GM19397 (cell line): ENCODE measurements around the gene FREM3.

Experiments used
- ATAC-seq: cut with Tn5 transposase; IDR thresholded peaks from one replicate; pipeline ENCODE4 v1.9.1; 2021; ENCODE audit warnings: mild to moderate bottlenecking, moderate library complexity; ENCODE audit not compliant: unreplicated experiment

FREM3 gene

GRCh38 chr4:143668930-143669552, 31.4 kb downstream of the FREM3 start:
- ATAC-seq = peak; percentile 91

DNA sequence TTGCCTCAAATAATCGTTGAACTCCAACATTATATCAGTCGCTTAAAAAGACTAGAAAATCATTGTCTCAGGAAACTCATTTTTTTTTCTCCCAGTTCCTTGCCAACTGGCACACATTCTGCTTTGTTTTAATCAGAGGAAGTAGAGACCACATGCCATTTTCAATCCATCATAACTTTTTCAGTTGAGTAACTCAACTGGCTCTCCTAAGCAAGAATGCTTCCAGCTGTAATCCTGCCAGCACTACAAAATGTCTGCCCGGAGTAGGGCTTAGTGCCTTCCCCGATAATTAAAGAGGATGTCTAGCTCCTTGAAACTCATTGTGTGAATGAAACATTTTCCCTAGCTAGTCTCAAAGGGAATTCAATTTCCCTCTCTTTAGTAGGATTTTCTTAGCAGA, 33.0 kb downstream of the FREM3 start:
- no peak for ATAC-seq

DNA sequence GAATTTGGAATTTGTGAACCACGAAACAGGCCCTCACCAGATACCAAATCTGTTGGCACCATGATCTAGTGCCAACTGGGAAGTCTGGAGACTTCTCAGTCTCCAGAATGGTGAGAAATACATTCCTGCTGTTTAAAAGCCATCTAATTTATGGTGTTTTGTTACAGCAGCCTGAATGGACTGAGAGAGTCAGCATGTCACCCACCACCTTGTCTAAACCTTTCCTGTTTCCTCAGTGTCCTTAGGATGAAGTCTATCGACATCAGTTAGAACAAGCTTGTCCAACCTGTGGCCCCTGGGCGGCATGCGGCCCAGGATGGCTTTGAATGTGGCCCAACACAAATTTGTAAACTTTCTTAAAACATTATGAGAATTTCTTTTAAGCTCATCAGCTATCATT, 42.1 kb downstream of the FREM3 start:
- ATAC-seq = no peak

DNA sequence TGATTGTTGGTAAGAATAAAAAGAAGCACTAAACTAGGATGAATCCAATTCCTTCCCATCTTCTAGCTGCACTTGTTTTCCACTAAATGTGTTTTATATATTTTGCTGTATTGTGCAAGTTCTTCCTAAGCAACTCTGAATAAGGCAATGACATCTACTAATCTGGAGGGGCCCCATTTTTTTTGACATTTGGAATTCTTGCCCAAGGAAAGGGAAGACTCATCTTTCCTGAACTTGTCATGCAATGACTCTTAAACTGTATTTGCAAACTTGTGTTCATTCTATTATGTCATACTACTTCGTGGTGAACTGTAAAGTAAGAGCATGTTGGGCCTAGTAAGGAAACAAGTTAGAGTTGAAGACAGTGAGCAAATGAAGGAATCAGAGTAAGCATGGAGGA, 45.9 kb downstream of the FREM3 start:
- no peak for ATAC-seq

GRCh38 chr4:143653031-143653430, 47.4 kb downstream of the FREM3 start:
- ATAC-seq = no peak

DNA sequence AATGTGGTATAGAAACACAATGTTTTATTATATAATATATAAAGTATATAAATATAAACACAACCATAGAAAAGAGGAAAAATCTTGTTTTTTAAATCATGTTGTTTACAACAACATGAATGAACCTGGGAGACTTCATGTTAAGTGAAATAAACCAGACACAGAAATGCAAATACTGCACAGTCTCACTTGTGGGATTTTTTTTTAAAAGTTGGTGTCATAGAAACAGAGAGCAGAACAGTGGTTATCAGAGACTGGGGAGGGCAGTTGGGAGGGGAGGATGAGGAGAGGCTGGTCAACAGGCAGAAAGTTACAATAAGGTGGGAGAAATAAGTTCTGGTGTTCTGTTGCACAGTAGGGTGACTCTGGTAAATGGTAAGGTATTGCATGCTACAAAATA, 57.1 kb downstream of the FREM3 start:
- no peak for ATAC-seq

GRCh38 chr4:143642611-143643010, 57.9 kb downstream of the FREM3 start:
- no peak for ATAC-seq

DNA sequence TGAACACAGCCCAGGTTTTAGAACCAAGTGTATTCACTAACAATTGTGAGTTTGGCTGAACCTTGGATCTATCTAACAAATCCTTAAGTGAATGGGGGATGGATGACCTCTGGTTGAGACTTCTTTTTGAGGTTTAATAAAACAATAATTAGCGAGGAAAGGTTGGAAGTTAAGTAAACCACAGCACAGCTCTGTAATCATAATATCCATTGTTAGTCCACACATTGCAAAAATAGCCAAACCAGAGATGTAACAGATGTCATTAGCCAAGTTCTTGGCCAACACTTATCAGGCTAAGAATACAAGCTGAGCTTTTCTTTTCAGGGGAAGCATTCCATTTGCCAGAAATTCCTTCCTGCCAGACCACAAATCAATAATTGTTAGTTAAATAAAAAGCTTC, 59.1 kb downstream of the FREM3 start:
- ATAC-seq = no peak

GRCh38 chr4:143634763-143635162, 65.7 kb downstream of the FREM3 start:
- no peak for ATAC-seq

DNA sequence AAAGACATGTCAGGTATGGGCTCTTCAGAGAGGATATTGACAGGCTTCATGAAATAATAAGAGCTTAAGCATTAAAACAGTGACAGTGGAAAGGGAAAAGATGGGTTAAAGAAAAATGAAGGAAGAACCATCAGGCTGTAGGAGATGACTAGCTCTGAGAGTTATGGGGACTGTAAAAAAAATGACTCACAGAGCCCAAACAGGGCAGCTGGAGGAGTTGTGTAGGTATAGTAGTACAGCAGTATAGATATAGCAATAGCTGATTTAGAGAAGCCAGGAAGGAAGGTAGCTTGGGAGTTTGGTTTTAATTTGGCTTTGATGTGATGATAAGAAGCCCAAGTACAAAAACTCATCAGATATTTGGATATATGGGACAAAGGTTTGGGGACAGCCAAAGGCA, 66.6 kb downstream of the FREM3 start:
- ATAC-seq = no peak

DNA sequence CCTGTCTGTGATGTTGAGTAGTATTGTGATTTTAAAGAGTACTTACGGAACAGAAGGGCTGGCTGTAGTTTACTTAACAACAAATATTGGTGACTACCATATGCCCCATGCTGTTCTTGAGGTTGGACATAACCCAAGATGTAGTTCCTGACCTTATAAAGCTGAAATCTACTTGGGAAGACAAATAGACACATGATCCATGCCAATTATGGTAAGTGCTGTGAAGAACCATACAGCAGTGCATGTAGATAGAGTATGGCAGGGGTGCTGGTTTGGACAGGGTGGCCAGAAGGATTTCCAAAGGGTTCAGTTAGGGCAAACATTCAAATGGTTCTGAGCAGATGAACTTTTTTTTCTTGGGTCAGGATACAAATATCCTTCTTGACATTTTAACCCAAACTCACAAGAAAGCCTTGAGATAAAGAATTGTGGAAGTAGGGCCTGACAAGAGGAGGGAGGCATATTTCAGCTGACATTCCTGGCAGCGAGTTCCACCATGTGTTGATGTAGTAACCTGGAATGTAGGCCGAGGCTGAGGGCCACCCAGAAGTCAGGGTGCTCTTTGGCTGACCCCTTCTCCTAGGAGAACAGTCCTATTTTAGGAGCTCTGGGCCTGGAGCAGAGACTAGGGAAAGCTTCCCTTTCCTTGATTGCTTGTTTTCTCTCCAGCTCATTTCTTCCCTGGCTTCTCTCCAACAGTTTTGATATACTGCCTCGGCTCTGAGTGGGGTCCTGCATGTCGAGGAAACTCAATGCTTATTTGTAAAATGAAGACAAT, 74.2 kb downstream of the FREM3 start:
- no peak for ATAC-seq

GRCh38 chr4:143625632-143626031, 74.8 kb downstream of the FREM3 start:
- ATAC-seq = no peak

- ATAC-seq = no peak
Observed at GRCh38 chr4:143623896-143624295, 76.6 kb downstream of the FREM3 start.

GRCh38 chr4:143618811-143619210, 81.7 kb downstream of the FREM3 start:
- no peak for ATAC-seq

GRCh38 chr4:143617994-143618679, 82.3 kb downstream of the FREM3 start:
- no peak for ATAC-seq

DNA sequence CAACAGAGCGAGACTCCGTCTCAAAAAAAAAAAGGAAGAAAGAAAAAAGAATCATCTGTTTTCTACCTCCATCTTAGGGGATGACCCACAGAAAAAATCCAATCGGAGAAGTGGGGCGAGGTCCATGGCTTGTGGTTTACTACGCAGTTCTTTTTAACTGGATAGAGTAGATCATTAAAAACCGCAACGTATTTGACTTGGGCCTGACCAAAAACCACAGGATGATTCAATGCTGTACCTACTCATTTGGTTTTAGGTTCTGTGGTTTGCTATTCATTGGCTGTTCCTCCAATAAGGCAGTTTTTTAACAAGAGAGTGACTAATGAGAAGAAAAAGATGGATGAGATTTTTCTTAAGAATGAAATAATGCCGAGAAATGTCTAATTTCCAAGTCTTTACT, 83.7 kb downstream of the FREM3 start:
- peak; percentile 83 for ATAC-seq

- ATAC-seq = no peak
Observed at GRCh38 chr4:143609492-143609891, 91.0 kb downstream of the FREM3 start.

DNA sequence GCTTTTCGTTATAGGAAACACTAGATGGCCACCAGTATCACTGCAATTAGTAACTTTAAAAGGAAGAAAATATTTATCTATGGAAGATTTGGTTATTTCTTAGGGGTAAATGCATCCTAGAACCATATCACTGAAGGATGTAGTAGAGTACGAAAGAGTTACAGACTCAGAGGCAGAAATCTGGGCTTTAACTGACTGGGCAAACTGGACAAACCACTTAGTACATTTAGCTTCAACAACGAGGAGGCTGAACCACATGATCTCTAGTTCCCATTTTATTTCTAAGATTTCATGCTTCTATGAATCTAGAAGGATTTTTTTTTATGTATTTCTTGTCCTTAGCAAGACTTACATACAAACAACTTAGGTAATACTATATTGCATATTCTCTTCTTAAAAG, 94.0 kb downstream of the FREM3 start:
- ATAC-seq = no peak

GRCh38 chr4:143599827-143600226, 100.6 kb downstream of the FREM3 start:
- no peak for ATAC-seq

DNA sequence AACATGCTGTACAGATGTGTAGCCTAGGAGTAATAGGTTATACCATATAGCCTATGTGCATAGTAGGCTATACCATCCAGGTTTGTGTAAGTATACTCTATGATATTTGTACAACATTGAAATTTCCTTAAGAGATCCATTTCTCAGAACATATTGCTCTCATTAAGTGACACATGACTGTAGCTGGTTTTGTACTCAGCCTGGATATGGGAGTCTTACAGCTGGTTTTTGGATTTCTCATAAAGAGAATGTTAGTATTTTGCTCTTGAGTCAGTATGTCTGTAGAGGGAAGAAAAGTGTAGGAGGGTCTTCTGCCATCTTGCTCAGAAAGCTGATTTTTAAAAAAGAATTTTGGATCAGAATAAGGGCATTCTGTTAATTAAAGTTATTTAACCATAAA, 101.7 kb downstream of the FREM3 start:
- no peak for ATAC-seq

DNA sequence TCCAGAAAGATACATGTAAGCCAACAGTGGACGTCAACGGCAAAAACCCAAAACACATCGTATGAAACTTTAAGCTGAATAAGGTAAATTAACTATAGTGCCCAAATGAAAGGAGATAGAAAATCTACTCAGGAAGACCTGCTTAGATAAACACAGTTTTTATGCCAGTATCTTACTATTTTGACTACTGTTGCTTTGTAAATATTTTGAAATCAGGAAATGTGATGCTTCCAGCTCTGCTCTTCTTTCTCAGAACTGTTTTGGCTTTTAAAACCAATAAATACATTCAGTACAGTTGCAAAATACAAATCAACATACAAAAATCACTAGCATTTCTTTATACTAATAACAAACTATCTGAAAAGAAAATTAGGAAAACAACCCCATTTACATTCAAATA, 103.2 kb downstream of the FREM3 start:
- ATAC-seq = no peak

- no peak for ATAC-seq
Observed at GRCh38 chr4:143587703-143588102, 112.8 kb downstream of the FREM3 start.
